A673 (cell line): ENCODE measurements around the gene SLC24A4. TPM values are rescaled to one million over a fixed set of nuclear protein-coding genes. Genes with fewer than 3 reads are reported as not detected.

Source experiments
- BruUV-seq: library from RNA; stranded (reverse); fragments of 400-500 nt; replicated peaks from 2 replicates; lab custom pipeline; 2021; lab: Mats Ljungman, UMichigan
- CTCF ChIA-PET: fragments of 300-600 bp; sonication (Branson Sonifier 250); formaldehyde crosslinking; loops from one replicate; lab custom pipeline; 2022; ENCODE audit warnings: antibody characterized with exemption; lab: Charles Lee
- POLR2A ChIA-PET: fragments of 300-600 bp; sonication (Branson Sonifier 250); formaldehyde crosslinking; loops from one replicate; lab custom pipeline; 2022; ENCODE audit warnings: antibody characterized with exemption; ENCODE audit not compliant: low non-redundant PET; lab: Charles Lee
- DNase-seq: peaks from one replicate; pipeline ENCODE4 v3.0.0-alpha.2; 2015; ENCODE audit warnings: low spot score
- H3K27ac ChIP-seq: fragments of 200-600 bp; sonication (generic); 2 replicates; pipeline ENCODE4 v1.5.1; 2016; ENCODE audit warnings: mixed run types, low read depth, mild to moderate bottlenecking, mixed read lengths, antibody characterized with exemption, low read length; ENCODE audit not compliant: poor library complexity, severe bottlenecking
- H3K27me3 ChIP-seq: fragments of 200-600 bp; sonication (generic); replicated peaks from 2 replicates; pipeline ENCODE4 v1.6.1; 2017; ENCODE audit warnings: mixed run types, low read depth, mild to moderate bottlenecking, mixed read lengths, antibody characterized with exemption, low read length; ENCODE audit not compliant: insufficient read depth, poor library complexity
- H3K36me3 ChIP-seq: fragments of 200-600 bp; sonication (generic); 2 replicates; pipeline ENCODE4 v1.6.1; 2016; ENCODE audit warnings: mixed run types, mild to moderate bottlenecking, mixed read lengths, antibody characterized with exemption, low read length; ENCODE audit not compliant: insufficient read depth, poor library complexity, severe bottlenecking
- H3K4me1 ChIP-seq: fragments of 200-600 bp; sonication (generic); 2 replicates; pipeline ENCODE4 v1.6.1; 2017; ENCODE audit warnings: mixed run types, mild to moderate bottlenecking, mixed read lengths, antibody characterized with exemption, low read length; ENCODE audit not compliant: insufficient read depth, poor library complexity, severe bottlenecking
- H3K4me3 ChIP-seq: fragments of 200-600 bp; sonication (generic); 2 replicates; pipeline ENCODE4 v1.5.1; 2016; ENCODE audit warnings: low read depth, mixed run types, mild to moderate bottlenecking, mixed read lengths, low read length; ENCODE audit not compliant: poor library complexity, severe bottlenecking
- H3K9me3 ChIP-seq: fragments of 200-600 bp; sonication (generic); 2 replicates; pipeline ENCODE4 v1.6.1; 2016; ENCODE audit warnings: mixed run types, low read depth, mild to moderate bottlenecking, mixed read lengths, antibody characterized with exemption, low read length; ENCODE audit not compliant: poor library complexity, severe bottlenecking
- CTCF ChIP-seq: fragments of 300-800, 200-600 bp; sonication (generic); conservative IDR thresholded peaks from 2 replicates; pipeline ENCODE4 v1.5.1; 2017; ENCODE audit warnings: low read depth, mild to moderate bottlenecking, antibody characterized with exemption, low read length, moderate library complexity, mixed read lengths
- EZH2 ChIP-seq: fragments of 200-600 bp; sonication (generic); IDR thresholded peaks from 2 replicates; pipeline ENCODE4 v1.6.1; 2017; ENCODE audit warnings: borderline replicate concordance, low read depth, mild to moderate bottlenecking, mixed read lengths, antibody characterized with exemption, low read length; ENCODE audit not compliant: poor library complexity, severe bottlenecking
- intact Hi-C: fragments of 100-400 bp; cut with micrococcal nuclease; formaldehyde crosslinking; loops from one replicate; pipeline ENCODE4 v1.10.0; 2022; ENCODE audit not compliant: unreplicated experiment
- total RNA-seq: library from RNA; stranded (reverse); gene quantifications from 2 replicates; pipeline ENCODE4 v1.2.3, GENCODE V29; 2021

The SLC24A4 gene
- total RNA-seq, 1 experiment from 2014 or later: 0.15 TPM

DNA sequence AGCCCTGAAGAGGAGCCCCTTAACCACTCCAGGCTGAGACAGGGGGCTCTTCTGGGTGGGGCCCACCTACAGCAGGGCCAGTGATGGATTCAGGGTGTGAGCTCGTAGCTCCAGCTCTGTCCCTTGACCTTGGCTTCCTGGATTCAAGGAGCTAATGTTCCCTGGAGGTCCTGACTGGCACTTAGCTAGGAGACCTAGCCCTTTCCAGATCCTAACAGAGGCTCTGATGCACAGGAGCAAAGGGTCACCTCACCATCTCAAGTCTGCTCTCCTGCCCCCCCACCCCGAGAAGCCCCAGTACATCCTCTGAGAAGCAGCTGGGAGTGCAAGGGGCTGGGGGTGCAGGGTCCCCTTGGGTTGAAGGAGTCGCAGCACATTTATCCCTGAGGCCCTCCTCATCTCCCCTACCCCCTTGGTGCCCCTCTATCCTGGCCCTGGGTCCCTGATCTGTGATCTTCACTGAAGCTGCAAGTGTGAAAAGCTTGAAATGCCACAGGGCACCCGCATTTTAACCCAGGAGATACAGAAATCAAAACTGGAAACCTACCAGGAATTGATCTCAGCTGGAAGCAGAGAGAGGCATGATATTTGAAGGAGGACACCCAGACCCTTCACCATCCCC is 193.5 kb downstream of the SLC24A4 start:
- POLR2A ChIA-PET: interaction anchor here (0.7 kb wide), 1 partner anchor 1612 kb away, joined by 3 read pairs; no protein-coding TSS in a partner anchor
- intact Hi-C loops: no loop called here
- Histone ChIP-seq H3K27ac (no peak overlapping the region), H3K4me1 (no peaks in the 10 kb centered on the region), H3K36me3 (no peaks in the 10 kb centered on the region), H3K4me3 (no peak overlapping the region), H3K9me3 (no peaks in the 10 kb centered on the region), H3K27me3 (no peaks in the 10 kb centered on the region)
- no TSS peak for BruUV-seq
- DNase-seq: no peak
- CTCF ChIA-PET: no interaction called here
- TF ChIP-seq CTCF (no peak), EZH2 (no peak)

DNA sequence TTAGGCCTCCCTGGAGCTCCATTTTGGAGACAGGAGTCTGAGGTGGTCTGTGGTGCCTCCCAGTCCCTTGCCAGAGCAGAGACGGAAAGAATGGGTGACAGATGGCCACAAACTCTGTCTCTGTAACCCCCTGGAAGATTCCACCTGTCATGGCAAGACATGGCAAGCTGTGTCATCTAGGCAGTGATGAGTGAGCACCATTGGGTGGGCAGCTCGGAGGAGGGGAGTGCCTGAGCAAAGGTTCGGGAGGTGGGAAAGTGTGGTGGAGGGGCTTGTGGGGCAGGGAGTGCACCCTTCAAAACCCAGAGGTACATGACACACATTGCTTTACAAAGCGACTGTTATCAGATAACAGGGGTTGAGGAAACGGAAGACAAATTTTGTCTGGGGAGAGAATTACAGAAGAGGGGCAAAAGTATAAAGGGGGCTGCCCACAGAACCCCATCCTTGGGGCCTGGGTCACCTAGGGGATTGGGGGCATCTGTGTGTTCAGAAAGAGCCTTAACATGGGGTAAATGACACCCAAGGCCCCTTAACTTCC is 194.1 kb downstream of the SLC24A4 start:
- no TSS peak for BruUV-seq

DNA sequence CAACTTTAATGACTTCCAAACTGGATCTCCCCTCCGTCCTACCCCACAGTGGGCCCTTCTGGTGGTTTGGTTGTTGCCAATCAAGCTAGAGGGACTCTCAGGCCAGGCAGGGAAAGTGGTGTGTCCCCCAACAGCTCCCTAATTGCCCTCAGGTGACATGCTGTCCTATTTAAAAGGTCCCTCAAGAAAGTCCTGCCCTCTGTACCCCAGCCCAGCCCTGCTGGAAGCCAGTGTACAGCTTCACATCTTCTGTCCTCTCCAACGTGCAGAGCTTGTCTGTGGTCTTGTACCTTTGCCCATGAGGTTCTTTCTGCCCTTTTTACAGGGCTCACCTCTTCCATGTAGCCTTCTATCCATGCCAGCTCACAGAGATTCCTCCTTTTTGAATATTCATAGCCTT is 194.8 kb downstream of the SLC24A4 start:
- TF ChIP-seq CTCF (no peak), EZH2 (no peak)
- no TSS peak for BruUV-seq
- Histone ChIP-seq H3K9me3 (no peaks in the 10 kb centered on the region), H3K4me3 (no peak overlapping the region), H3K36me3 (no peaks in the 10 kb centered on the region), H3K4me1 (no peaks in the 10 kb centered on the region), H3K27me3 (no peaks in the 10 kb centered on the region), H3K27ac (no peak overlapping the region)
- CTCF ChIA-PET: no interaction called here
- intact Hi-C loops: no loop called here
- no peak for DNase-seq
- POLR2A ChIA-PET: no interaction called here

More for the DNA sequence above, 194.1 kb downstream of the SLC24A4 start:
- no peak for DNase-seq
- ChIA-PET POLR2A (interaction anchor here (0.7 kb wide), 1 partner anchor 1612 kb away, joined by 3 read pairs; no protein-coding TSS in a partner anchor), CTCF (no interaction called here)
- H3K4me3 ChIP-seq: no peak overlapping the region
- H3K27ac ChIP-seq: no peak overlapping the region
- intact Hi-C loops: no loop called here
- no peaks in the 10 kb centered on the region for H3K27me3 ChIP-seq
- H3K9me3 ChIP-seq: no peaks in the 10 kb centered on the region
- no peaks in the 10 kb centered on the region for H3K4me1 ChIP-seq
- no peak for TF ChIP-seq EZH2
- no peak for TF ChIP-seq CTCF
- no peaks in the 10 kb centered on the region for H3K36me3 ChIP-seq
